ENCODE results near the gene SATB2.

SATB2 gene

GRCh38 chr2:199228887-199229819 is 228.6 kb downstream of the SATB2 start:
- no peak for TF ChIP-seq CTCF (IDR thresholded peaks at IDR 0.05; ENCODE audit: control insufficient read depth, extremely low read depth, insufficient read depth)
- no peak for DNase-seq (ENCODE audit: low read depth)
- H3K4me3 ChIP-seq (ENCODE audit: low read depth, low read length) = no peak overlapping the region

- TF ChIP-seq CTCF (IDR thresholded peaks at IDR 0.05; ENCODE audit: control insufficient read depth, extremely low read depth, insufficient read depth) = no peak
- H3K4me3 ChIP-seq (ENCODE audit: low read depth, low read length) = no peak overlapping the region
- DNase-seq (ENCODE audit: low read depth) = no peak
Observed at GRCh38 chr2:199223791-199224190, 233.9 kb downstream of the SATB2 start.

GRCh38 chr2:199220920-199221319 is 236.8 kb downstream of the SATB2 start:
- TF ChIP-seq CTCF (IDR thresholded peaks at IDR 0.05; ENCODE audit: control insufficient read depth, extremely low read depth, insufficient read depth) = no peak
- no peak overlapping the region for H3K4me3 ChIP-seq (ENCODE audit: low read depth, low read length)
- no peak for DNase-seq (ENCODE audit: low read depth)

GRCh38 chr2:199219551-199219950 is 238.2 kb downstream of the SATB2 start:
- no peak overlapping the region for H3K4me3 ChIP-seq (ENCODE audit: low read depth, low read length)
- TF ChIP-seq CTCF (IDR thresholded peaks at IDR 0.05; ENCODE audit: control insufficient read depth, extremely low read depth, insufficient read depth) = no peak
- DNase-seq (ENCODE audit: low read depth) = no peak
